Endodermal cell (in vitro differentiated cells): ENCODE measurements around the gene CCDC182. TPM values are rescaled to one million over a fixed set of nuclear protein-coding genes. Genes with fewer than 3 reads are reported as not detected.

Experiments used
- DNase-seq: peaks from one replicate; pipeline ENCODE4 v3.0.0-alpha.2; 2017
- H3K27ac ChIP-seq: 2 replicates; pipeline ENCODE4 v1.5.1; 2013; ENCODE audit warnings: mild to moderate bottlenecking, low read depth, low read length, moderate library complexity
- H3K27me3 ChIP-seq: 2 replicates; pipeline ENCODE4 v1.6.1; 2013; ENCODE audit warnings: mild to moderate bottlenecking, low read length, moderate library complexity; ENCODE audit not compliant: insufficient read depth, control insufficient read depth, poor library complexity, severe bottlenecking
- H3K36me3 ChIP-seq: 2 replicates; pipeline ENCODE4 v1.7.0; 2013; ENCODE audit warnings: mild to moderate bottlenecking, low read length, moderate library complexity; ENCODE audit not compliant: control insufficient read depth, insufficient read depth
- H3K4me1 ChIP-seq: one replicate; pipeline ENCODE4 v1.7.0; 2013; ENCODE audit warnings: low read length; ENCODE audit not compliant: control insufficient read depth, insufficient read depth
- H3K4me3 ChIP-seq: 2 replicates; pipeline ENCODE4 v1.5.1; 2013; ENCODE audit warnings: mild to moderate bottlenecking, low read length, moderate library complexity
- H3K9ac ChIP-seq: 2 replicates; pipeline ENCODE4 v1.6.1; 2013; ENCODE audit warnings: mild to moderate bottlenecking, low read length, moderate library complexity; ENCODE audit not compliant: poor library complexity, severe bottlenecking; ENCODE audit errors: extremely low read depth
- H3K9me3 ChIP-seq: 2 replicates; pipeline ENCODE4 v1.6.1; 2013; ENCODE audit warnings: mild to moderate bottlenecking, low read length, moderate library complexity; ENCODE audit not compliant: control insufficient read depth
- H3K27ac Mint-ChIP-seq: 2 replicates; pipeline ENCODE4 v1.8.0; 2020; ENCODE audit warnings: mixed read lengths
- H3K27me3 Mint-ChIP-seq: 2 replicates; pipeline ENCODE4 v1.8.0; 2021; ENCODE audit warnings: mild to moderate bottlenecking, mixed read lengths; ENCODE audit not compliant: insufficient read depth
- H3K36me3 Mint-ChIP-seq: 2 replicates; pipeline ENCODE4 v1.8.0; 2020; ENCODE audit warnings: low read depth, mixed read lengths
- H3K4me1 Mint-ChIP-seq: 2 replicates; pipeline ENCODE4 v1.8.0; 2020; ENCODE audit warnings: mixed read lengths
- H3K4me3 Mint-ChIP-seq: 2 replicates; pipeline ENCODE4 v1.8.0; 2020; ENCODE audit warnings: mild to moderate bottlenecking, moderate library complexity, mixed read lengths
- H3K9me3 Mint-ChIP-seq: 2 replicates; pipeline ENCODE4 v1.8.0; 2020; ENCODE audit warnings: mild to moderate bottlenecking, mixed read lengths
- WGBS, 2 experiments: methylation state at CpG; one replicate each; pipeline versions ENCODE4 v1.1.5 to v1.1.7; 2013; ENCODE audit warnings: missing lambda C conversion rate in 2 of 2, mixed read lengths in 1 of 2; ENCODE audit not compliant: insufficient coverage in 1 of 2, insufficient read length in 1 of 2; 5-methylcytosine and 5-hydroxymethylcytosine counted together
- total RNA-seq, 2 donors: library from RNA; stranded (reverse); fragmentation: NEBNext Ultra II Directional in 1 of 2; extraction: Animal tissue kit (Norgen Biotek cat#: 25700) in 1 of 2; gene quantifications; 2 replicates in 1 of 2; 3 replicates in 1 of 2; pipeline ENCODE4 v1.2.1, GENCODE V29; 2021
- TF ChIP-seq, protein P1 (sequence below): fragments of 200-600 bp; sonication (generic); conservative IDR thresholded peaks from 2 replicates; pipeline ENCODE4 v1.5.0; 2021; ENCODE audit warnings: antibody characterized with exemption, mild to moderate bottlenecking

Gene CCDC182
- total RNA-seq, 2 donors from 2014 or later: 0.33 TPM; not detected in 1

GRCh38 chr17:57746221-57746620, 1.1 kb upstream of the CCDC182 start:
- no peak for DNase-seq
- Mint-ChIP-seq H3K27me3 (peaks cover 10% of the 10 kb centered on the region), H3K36me3 (no peaks in the 10 kb centered on the region), H3K27ac (no peak overlapping the region), H3K9me3 (peaks cover 3% of the 10 kb centered on the region), H3K4me3 (no peak overlapping the region), H3K4me1 (peaks cover 26% of the 10 kb centered on the region)
- Histone ChIP-seq H3K36me3 (no peaks in the 10 kb centered on the region), H3K9ac (no peak overlapping the region), H3K27me3 (peaks cover 4% of the 10 kb centered on the region), H3K4me1 (peaks cover 10% of the 10 kb centered on the region), H3K9me3 (peaks cover 11% of the 10 kb centered on the region), H3K27ac (no peak overlapping the region), H3K4me3 (no peak overlapping the region)
- TF ChIP-seq, protein P1, sequence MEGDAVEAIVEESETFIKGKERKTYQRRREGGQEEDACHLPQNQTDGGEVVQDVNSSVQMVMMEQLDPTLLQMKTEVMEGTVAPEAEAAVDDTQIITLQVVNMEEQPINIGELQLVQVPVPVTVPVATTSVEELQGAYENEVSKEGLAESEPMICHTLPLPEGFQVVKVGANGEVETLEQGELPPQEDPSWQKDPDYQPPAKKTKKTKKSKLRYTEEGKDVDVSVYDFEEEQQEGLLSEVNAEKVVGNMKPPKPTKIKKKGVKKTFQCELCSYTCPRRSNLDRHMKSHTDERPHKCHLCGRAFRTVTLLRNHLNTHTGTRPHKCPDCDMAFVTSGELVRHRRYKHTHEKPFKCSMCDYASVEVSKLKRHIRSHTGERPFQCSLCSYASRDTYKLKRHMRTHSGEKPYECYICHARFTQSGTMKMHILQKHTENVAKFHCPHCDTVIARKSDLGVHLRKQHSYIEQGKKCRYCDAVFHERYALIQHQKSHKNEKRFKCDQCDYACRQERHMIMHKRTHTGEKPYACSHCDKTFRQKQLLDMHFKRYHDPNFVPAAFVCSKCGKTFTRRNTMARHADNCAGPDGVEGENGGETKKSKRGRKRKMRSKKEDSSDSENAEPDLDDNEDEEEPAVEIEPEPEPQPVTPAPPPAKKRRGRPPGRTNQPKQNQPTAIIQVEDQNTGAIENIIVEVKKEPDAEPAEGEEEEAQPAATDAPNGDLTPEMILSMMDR: no peak

- Mint-ChIP-seq H3K36me3 (no peaks in the 10 kb centered on the region), H3K4me3 (no peak overlapping the region), H3K4me1 (peaks cover 23% of the 10 kb centered on the region), H3K27me3 (peaks cover 15% of the 10 kb centered on the region), H3K27ac (no peak overlapping the region), H3K9me3 (peaks cover 4% of the 10 kb centered on the region)
- no peak overlapping the region for H3K4me3 ChIP-seq
- no peak for DNase-seq
- peaks cover 7% of the 10 kb centered on the region for H3K4me1 ChIP-seq
- 96 to 97% methylated on average over 17 to 26 of the region's 26 CpGs for WGBS, 2 experiments
- TF ChIP-seq, protein P1: no peak
- H3K9ac ChIP-seq: no peak overlapping the region
- no peaks in the 10 kb centered on the region for H3K36me3 ChIP-seq
- no peak overlapping the region for H3K27ac ChIP-seq
- peaks cover 11% of the 10 kb centered on the region for H3K9me3 ChIP-seq
- peaks cover 4% of the 10 kb centered on the region for H3K27me3 ChIP-seq
Observed at GRCh38 chr17:57744195-57745170, 616 bp downstream of the CCDC182 start.

DNA sequence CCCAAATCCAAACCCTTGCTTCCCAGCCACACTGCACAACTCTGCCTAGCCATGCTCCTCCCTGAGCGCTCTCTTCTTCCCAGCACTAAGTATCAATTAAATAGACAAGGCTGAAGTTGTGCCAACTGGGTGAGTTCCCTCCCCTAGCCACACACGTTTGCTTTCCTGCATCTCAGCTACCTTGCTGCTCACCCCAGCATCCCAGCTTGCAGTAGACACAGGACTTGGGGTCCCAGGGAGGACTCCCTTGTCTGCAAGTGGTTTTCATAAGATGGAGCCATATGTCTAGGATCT, 4.9 kb downstream of the CCDC182 start:
- Mint-ChIP-seq H3K36me3 (no peaks in the 10 kb centered on the region), H3K27me3 (peaks cover 17% of the 10 kb centered on the region), H3K9me3 (peaks cover 2% of the 10 kb centered on the region), H3K4me3 (no peak overlapping the region), H3K4me1 (peaks cover 8% of the 10 kb centered on the region), H3K27ac (no peak overlapping the region)
- Histone ChIP-seq H3K27ac (no peak overlapping the region), H3K9ac (no peak overlapping the region), H3K9me3 (no peaks in the 10 kb centered on the region), H3K27me3 (peaks cover 4% of the 10 kb centered on the region), H3K4me1 (no peaks in the 10 kb centered on the region), H3K36me3 (no peaks in the 10 kb centered on the region), H3K4me3 (no peak overlapping the region)
- TF ChIP-seq, protein P1: peak; percentile 5
- no peak for DNase-seq
- WGBS, 2 experiments: 77 to 83% methylated on average over 1 to 2 of the region's 2 CpGs
